K562 (cell line): ENCODE measurements around the gene TLE7. TPM values are rescaled to one million over a fixed set of nuclear protein-coding genes. Genes with fewer than 3 reads are reported as not detected.
A peak's percentile ranks its signal among the peaks of the same experiment; 100 is the strongest.

Experiments used
- ARID1B ChIP-seq: fragments of 450-650 bp; IDR thresholded peaks from 2 replicates; pipeline ENCODE4 v1.6.1; 2016; ENCODE audit warnings: antibody characterized with exemption, mild to moderate bottlenecking, inconsistent platforms
- ETS2 ChIP-seq: IDR thresholded peaks from 2 replicates; pipeline ENCODE4 v1.6.1; 2016; ENCODE audit warnings: borderline replicate concordance, missing genetic modification characterization, mild to moderate bottlenecking, moderate library complexity, missing compliant biosample characterization; ENCODE audit not compliant: poor library complexity, severe bottlenecking
- EZH2 ChIP-seq: IDR thresholded peaks from 2 replicates; pipeline ENCODE4 v1.6.1; 2012; ENCODE audit warnings: low read depth, mild to moderate bottlenecking, inconsistent platforms, low read length, borderline replicate concordance
- HEY1 ChIP-seq: fragments of 250-450 bp; sonication (Bioruptor Pico); IDR thresholded peaks from 2 replicates; pipeline ENCODE4 v1.5.0; 2020; ENCODE audit warnings: mild to moderate bottlenecking, moderate library complexity, borderline replicate concordance
- HMG20B ChIP-seq: fragments of 250-450 bp; sonication (Bioruptor Pico); IDR thresholded peaks from 2 replicates; pipeline ENCODE4 v1.5.0; 2021; ENCODE audit warnings: mild to moderate bottlenecking
- MNT ChIP-seq, 2 experiments: fragments of 450-650 bp; conservative IDR thresholded peaks; 2 replicates each; pipeline ENCODE4 v1.6.1; 2017; ENCODE audit warnings: mild to moderate bottlenecking in 2 of 2, moderate library complexity in 2 of 2
- MYC ChIP-seq, 2 experiments: fragments of 250-450 bp in 1 of 2; sonication (Bioruptor Pico) in 1 of 2; IDR thresholded peaks; 2 replicates each; pipeline versions ENCODE4 v1.5.1 to v1.6.1; 2012 to 2021; ENCODE audit warnings: low read depth in 2 of 2, borderline replicate concordance in 1 of 2, improper control_type of control experiment in 1 of 2, low read length in 1 of 2, mild to moderate bottlenecking in 1 of 2, moderate library complexity in 1 of 2
- POLR2AphosphoS5 ChIP-seq: IDR thresholded peaks from 2 replicates; pipeline ENCODE4 v1.6.1; 2011; ENCODE audit warnings: mild to moderate bottlenecking, low read depth, low read length, moderate library complexity; ENCODE audit not compliant: control insufficient read depth, insufficient read depth
- RAD21 ChIP-seq, 2 experiments: fragments of 250-450 bp in 1 of 2; fragments of 450-650 bp in 1 of 2; sonication (Bioruptor Pico) in 1 of 2; formaldehyde crosslinking in 1 of 2; IDR thresholded peaks in 1 of 2; conservative IDR thresholded peaks in 1 of 2; 2 replicates each; pipeline versions ENCODE4 v1.4.0 to v1.8.0; 2020 to 2022; ENCODE audit warnings: mild to moderate bottlenecking in 2 of 2, moderate library complexity in 1 of 2
- SLC30A9 ChIP-seq: fragments of 250-450 bp; sonication (Bioruptor Pico); IDR thresholded peaks from 2 replicates; pipeline ENCODE4 v1.8.0; 2022; ENCODE audit warnings: mild to moderate bottlenecking, moderate library complexity
- STAG1 ChIP-seq: sonication (generic); formaldehyde crosslinking; IDR thresholded peaks from 2 replicates; pipeline ENCODE4 v1.5.0; 2020; ENCODE audit warnings: missing genetic modification reagents, borderline replicate concordance
- USF2 ChIP-seq: sonication (generic); formaldehyde crosslinking; IDR thresholded peaks from 2 replicates; pipeline ENCODE4 v1.5.0; 2020; ENCODE audit warnings: missing genetic modification reagents
- WHSC1 ChIP-seq: IDR thresholded peaks from one replicate; pipeline ENCODE4 v1.6.1; 2012; ENCODE audit warnings: low read length, control low read depth, inconsistent platforms
- XRCC5 ChIP-seq: fragments of 200-400 bp; formaldehyde crosslinking; IDR thresholded peaks from 2 replicates; pipeline ENCODE4 v1.6.1; 2017; ENCODE audit warnings: low read depth, mild to moderate bottlenecking, low read length
- ZNF324 ChIP-seq: fragments of 250-450 bp; sonication (Bioruptor Pico); IDR thresholded peaks from 2 replicates; pipeline ENCODE4 v1.4.0; 2020; ENCODE audit warnings: mild to moderate bottlenecking
- ZSCAN32 ChIP-seq: fragments of 450-650 bp; formaldehyde crosslinking; IDR thresholded peaks from 2 replicates; pipeline ENCODE4 v1.4.0; 2020; ENCODE audit warnings: mild to moderate bottlenecking, moderate library complexity
- polyA plus RNA-seq, 8 experiments: library from polyadenylated mRNA; depleted of rRNA in 4 of 8; stranded (reverse) in 5 of 8; unstranded in 3 of 8; fragments of >200 nt; fragmentation: Nextera tagmentation in 2 of 8; fragmentation: Illumina TruSeq in 1 of 8; extraction: Ambion mirVana in 2 of 8; extraction: Trizol in 1 of 8; gene quantifications; 2 replicates each; pipeline versions ENCODE4 v1.2.1 to v1.2.3, GENCODE V29; 2011 to 2014; ENCODE audit warnings: inconsistent platforms in 1 of 8, missing spikeins in 1 of 8
- total RNA-seq, 7 experiments: library from RNA; depleted of rRNA in 6 of 7; stranded (reverse); fragments of >200 nt in 6 of 7; fragmentation: Illumina TruSeq in 2 of 7; extraction: Trizol in 2 of 7; gene quantifications; 2 replicates each; pipeline versions ENCODE4 v1.2.1 to v1.2.3, GENCODE V29; 2011 to 2021; ENCODE audit warnings: low replicate concordance in 1 of 7

Gene TLE7
- total and polyA plus RNA-seq, 9 of the 15 experiments (the other 6 are each of a cell fraction or from before 2014, with no cell fraction given), result not detected

- TF ChIP-seq MNT (conservative IDR thresholded peaks at IDR 0.05) (no peak), EZH2 (no peak), ETS2 (tag) (no peak), STAG1 (CRISPR knock-in tag) (peak; percentile 10; the same call in 1 of the 2 replicates), HMG20B (CRISPR knock-in tag) (no peak), MYC (IDR thresholded peaks at IDR 0.05; ENCODE audit: low read depth, low read length) (0 out of 2 replicates have a peak, but pooled peaks have one; percentile 33), MYC (CRISPR knock-in tag; IDR thresholded peaks at IDR 0.05; ENCODE audit: borderline replicate concordance, low read depth) (no peak), ZNF324 (no peak), XRCC5 (0 out of 2 replicates have a peak, but pooled peaks have one; percentile 28), RAD21 (CRISPR knock-in tag; conservative IDR thresholded peaks at IDR 0.05 in 1 of 2, IDR thresholded peaks at IDR 0.05 in 1 of 2) (peak; percentile 69 to 73), USF2 (CRISPR knock-in tag) (no peak), ARID1B (no peak), SLC30A9 (CRISPR knock-in tag) (no peak), ZSCAN32 (CRISPR knock-in tag) (no peak), HEY1 (CRISPR knock-in tag) (no peak), WHSC1 (no peak), POLR2AphosphoS5 (no peak)
Measured at GRCh38 chr16:71412270-71413160, 29.3 kb downstream of the TLE7 start (continued).
